Upper lobe of left lung (tissue), 4 donors: ENCODE measurements around the gene DNAH1.

ENCODE experiments used
- CTCF ChIP-seq, 6 experiments: fragments of 450-650 bp in 4 of 6; fragments of 200-600 bp in 2 of 6; sonication (generic) in 2 of 6; IDR thresholded peaks; one replicate each; pipeline ENCODE4 v1.5.1; 2016 to 2019; ENCODE audit warnings: antibody characterized with exemption in 6 of 6
- EP300 ChIP-seq, 4 donors: sonication (generic); formaldehyde crosslinking; IDR thresholded peaks; one replicate each; pipeline ENCODE4 v1.5.1; 2017; ENCODE audit warnings: antibody characterized with exemption in 4 of 4, control low read depth in 2 of 4
- POLR2A ChIP-seq, 4 donors: fragments of 450-650 bp; IDR thresholded peaks; one replicate each; pipeline ENCODE4 v1.5.1; 2016 to 2017; ENCODE audit warnings: antibody characterized with exemption in 4 of 4, mild to moderate bottlenecking in 2 of 4
- POLR2AphosphoS5 ChIP-seq, 2 donors: sonication (generic); formaldehyde crosslinking; IDR thresholded peaks; one replicate each; pipeline ENCODE4 v1.5.1; 2017; ENCODE audit warnings: antibody characterized with exemption in 2 of 2

- TF ChIP-seq POLR2A (IDR thresholded peaks at IDR 0.05) (no peak), CTCF (IDR thresholded peaks at IDR 0.05) (no peak), POLR2AphosphoS5 (IDR thresholded peaks at IDR 0.05) (no peak), EP300 (IDR thresholded peaks at IDR 0.05) (no peak)
These were observed 117.3 kb downstream of the DNAH1 start for GRCh38 chr3:52433328-52433995.
